Kidney (tissue), 14 donors: Measurements from ENCODE around the gene FAM131B. TPM values are rescaled to one million over a fixed set of nuclear protein-coding genes. Genes with fewer than 3 reads are reported as not detected.

Source experiments
- DNase-seq, 5 donors: peaks; one replicate each; pipeline ENCODE4 v3.0.0-alpha.2; 2013 to 2020
- FAIRE-seq: peaks from 2 replicates; lab custom pipeline; 2012; peaks lifted over from hg19 to GRCh38; lab: Jason Lieb, UNC
- H3K27ac ChIP-seq, 2 donors: one replicate each; pipeline ENCODE4 v1.7.0; 2013; ENCODE audit warnings: low read depth in 2 of 2, low read length in 2 of 2, inconsistent platforms in 1 of 2
- H3K27me3 ChIP-seq: one replicate; pipeline ENCODE4 v1.7.1; 2013; ENCODE audit warnings: low read length, inconsistent platforms; ENCODE audit not compliant: control insufficient read depth, insufficient read depth
- H3K36me3 ChIP-seq, 3 donors: one replicate each; pipeline versions ENCODE4 v1.7.0 to v1.7.1; 2013; ENCODE audit warnings: low read length in 3 of 3, control low read depth in 1 of 3, inconsistent platforms in 1 of 3; ENCODE audit not compliant: insufficient read depth in 3 of 3, control insufficient read depth in 2 of 3
- H3K4me1 ChIP-seq, 3 donors: one replicate each; pipeline versions ENCODE4 v1.7.0 to v1.7.1; 2013; ENCODE audit warnings: low read length in 3 of 3, inconsistent platforms in 1 of 3, low read depth in 1 of 3; ENCODE audit not compliant: control insufficient read depth in 2 of 3, insufficient read depth in 2 of 3
- H3K4me3 ChIP-seq, 3 donors: one replicate each; pipeline versions ENCODE4 v1.7.0 to v1.8.1; 2013; ENCODE audit warnings: low read length in 3 of 3, control low read depth in 1 of 3, inconsistent platforms in 1 of 3
- H3K9ac ChIP-seq, 3 donors: one replicate each; pipeline versions ENCODE4 v1.7.0 to v1.7.1; 2013; ENCODE audit warnings: low read length in 3 of 3, control low read depth in 1 of 3, inconsistent platforms in 1 of 3
- H3K9me3 ChIP-seq, 3 donors: one replicate each; pipeline versions ENCODE4 v1.7.0 to v1.7.1; 2013; ENCODE audit warnings: low read length in 3 of 3, control low read depth in 1 of 3, inconsistent platforms in 1 of 3; ENCODE audit not compliant: control insufficient read depth in 2 of 3, insufficient read depth in 1 of 3
- CTCF ChIP-seq: IDR thresholded peaks from 3 replicates; pipeline ENCODE4 v1.5.1; 2012; ENCODE audit warnings: mild to moderate bottlenecking, moderate library complexity, borderline replicate concordance; ENCODE audit not compliant: insufficient read depth; ENCODE audit errors: extremely low read depth
- intact Hi-C: fragments of 100-400 bp; cut with DNase I; formaldehyde crosslinking; loops from one replicate; pipeline ENCODE4 v1.11.1; 2022
- polyA plus RNA-seq: library from polyadenylated mRNA; stranded (reverse); fragments of 350-450 nt; fragmentation: Illumina TruSeq; extraction: RNeasy Lipid Tissue Mini Kit (QIAGEN cat#74804); gene quantifications from one replicate; pipeline ENCODE4 v1.2.3, GENCODE V29; 2014; ENCODE audit warnings: low read depth, low replicate concordance; ENCODE audit not compliant: insufficient read depth
- total RNA-seq: library from RNA; stranded (reverse); fragmentation: NEBNext Ultra II Directional; extraction: Animal tissue kit (Norgen Biotek cat#: 25700); gene quantifications from one replicate; pipeline ENCODE4 v1.2.1, GENCODE V29; 2021
- donor health status: control.
- donor health status: control.
- donor health status: control.
- donor health status: control.
- donor health status: control.
- donor health status: DM: yes; HTN: yes; CAD: no.
- donor health status: Normal renal cell carcinoma (clear cell type).

FAM131B gene
- total and polyA plus RNA-seq, 2 donors from 2014 or later: 0.19 to 0.82 TPM

- Histone ChIP-seq H3K36me3 (no peaks in the 10 kb centered on the region), H3K4me1 (peaks cover 0 to 8% (median 0%) of the 10 kb centered on the region in 3 donors), H3K9ac (no peak overlapping the region), H3K27me3 (no peaks in the 10 kb centered on the region), H3K9me3 (no peaks in the 10 kb centered on the region), H3K27ac (no peak overlapping the region), H3K4me3 (no peak overlapping the region)
- no peak for TF ChIP-seq CTCF
- intact Hi-C loops: no loop called here
- FAIRE-seq (no peak), DNase-seq (peak in 1 of 5 donors; percentile 59)
Observed at GRCh38 chr7:143372070-143372469, 9.6 kb upstream of the FAM131B start.

GRCh38 chr7:143369678-143370651 is 7.5 kb upstream of the FAM131B start:
- Histone ChIP-seq H3K36me3 (no peaks in the 10 kb centered on the region), H3K4me3 (no peak overlapping the region), H3K9me3 (no peaks in the 10 kb centered on the region), H3K27ac (peak overlapping the region in 1 of 2 donors; percentile 15), H3K4me1 (peaks cover 0 to 6% (median 0%) of the 10 kb centered on the region in 3 donors), H3K27me3 (no peaks in the 10 kb centered on the region), H3K9ac (no peak overlapping the region)
- FAIRE-seq (no peak), DNase-seq (peak in 4 of 5 donors; percentile 55 to 87 (median 70))
- no peak for TF ChIP-seq CTCF
- intact Hi-C loops: no loop called here

GRCh38 chr7:143368387-143368786 is 5.9 kb upstream of the FAM131B start:
- H3K9ac ChIP-seq: no peak overlapping the region

More at GRCh38 chr7:143368387-143368786, 5.9 kb upstream of the FAM131B start:
- H3K9me3 ChIP-seq: no peaks in the 10 kb centered on the region
- intact Hi-C loops: no loop called here
- peak overlapping the region in 1 of 2 donors; percentile 4 for H3K27ac ChIP-seq
- DNase-seq: peak in 2 of 5 donors; percentile 12 to 18
- no peak for TF ChIP-seq CTCF
- peaks cover 0 to 5% (median 0%) of the 10 kb centered on the region in 3 donors for H3K4me1 ChIP-seq
- no peaks in the 10 kb centered on the region for H3K36me3 ChIP-seq
- peaks cover 6% of the 10 kb centered on the region for H3K27me3 ChIP-seq
- no peak overlapping the region for H3K4me3 ChIP-seq
- no peak for FAIRE-seq
